ENCODE results near the gene ZSWIM2.

DNA sequence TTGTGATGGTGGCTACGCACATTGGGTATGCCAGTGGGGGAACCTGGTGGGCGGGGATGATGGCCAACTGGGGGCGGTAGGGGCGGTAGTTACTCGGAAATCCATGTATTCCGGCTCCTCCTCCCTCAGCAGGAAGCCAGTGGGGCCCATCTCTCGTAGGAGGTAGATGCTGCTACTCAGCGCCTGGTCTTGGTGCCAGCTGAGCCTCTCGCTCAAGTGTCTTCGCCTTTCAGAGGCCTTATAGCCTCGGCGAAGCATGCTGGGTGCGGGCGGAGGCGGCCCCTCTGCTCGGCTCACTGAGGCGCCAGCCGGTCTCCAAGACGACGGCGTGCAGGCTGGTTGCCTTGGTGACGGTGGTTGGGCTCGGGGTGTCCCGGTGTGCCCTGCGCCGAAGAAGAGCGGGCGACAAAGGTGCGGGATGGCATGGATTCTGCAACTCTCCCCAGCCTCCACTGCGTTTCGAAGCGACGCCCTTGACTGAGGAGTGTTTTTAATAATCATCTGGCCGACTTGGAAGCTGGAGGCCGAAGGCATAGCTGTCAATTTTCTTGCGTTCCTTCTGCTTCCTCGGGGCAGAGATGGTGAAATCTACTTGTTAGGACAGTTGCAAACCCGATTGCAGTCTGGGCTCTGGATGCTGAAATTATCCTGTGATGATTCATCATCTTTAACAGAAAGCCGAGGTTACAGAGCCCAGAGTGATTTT, at the start of gene ZSWIM2:
- TF ChIP-seq, protein P1, sequence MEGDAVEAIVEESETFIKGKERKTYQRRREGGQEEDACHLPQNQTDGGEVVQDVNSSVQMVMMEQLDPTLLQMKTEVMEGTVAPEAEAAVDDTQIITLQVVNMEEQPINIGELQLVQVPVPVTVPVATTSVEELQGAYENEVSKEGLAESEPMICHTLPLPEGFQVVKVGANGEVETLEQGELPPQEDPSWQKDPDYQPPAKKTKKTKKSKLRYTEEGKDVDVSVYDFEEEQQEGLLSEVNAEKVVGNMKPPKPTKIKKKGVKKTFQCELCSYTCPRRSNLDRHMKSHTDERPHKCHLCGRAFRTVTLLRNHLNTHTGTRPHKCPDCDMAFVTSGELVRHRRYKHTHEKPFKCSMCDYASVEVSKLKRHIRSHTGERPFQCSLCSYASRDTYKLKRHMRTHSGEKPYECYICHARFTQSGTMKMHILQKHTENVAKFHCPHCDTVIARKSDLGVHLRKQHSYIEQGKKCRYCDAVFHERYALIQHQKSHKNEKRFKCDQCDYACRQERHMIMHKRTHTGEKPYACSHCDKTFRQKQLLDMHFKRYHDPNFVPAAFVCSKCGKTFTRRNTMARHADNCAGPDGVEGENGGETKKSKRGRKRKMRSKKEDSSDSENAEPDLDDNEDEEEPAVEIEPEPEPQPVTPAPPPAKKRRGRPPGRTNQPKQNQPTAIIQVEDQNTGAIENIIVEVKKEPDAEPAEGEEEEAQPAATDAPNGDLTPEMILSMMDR (conservative IDR thresholded peaks at IDR 0.05; ENCODE audit: low read depth, low read length), result no peak
- TF ChIP-seq RAD21 (IDR thresholded peaks at IDR 0.05; ENCODE audit: low read length), result no peak
- no peak for TF ChIP-seq NFE2L2 (IDR thresholded peaks at IDR 0.05; ENCODE audit: low read depth, low read length)
- TF ChIP-seq POLR2A (IDR thresholded peaks at IDR 0.05; ENCODE audit: low read depth, low read length), result 0 out of 2 replicates have a peak, but pooled peaks have one; percentile 53
- TF ChIP-seq, protein P2, sequence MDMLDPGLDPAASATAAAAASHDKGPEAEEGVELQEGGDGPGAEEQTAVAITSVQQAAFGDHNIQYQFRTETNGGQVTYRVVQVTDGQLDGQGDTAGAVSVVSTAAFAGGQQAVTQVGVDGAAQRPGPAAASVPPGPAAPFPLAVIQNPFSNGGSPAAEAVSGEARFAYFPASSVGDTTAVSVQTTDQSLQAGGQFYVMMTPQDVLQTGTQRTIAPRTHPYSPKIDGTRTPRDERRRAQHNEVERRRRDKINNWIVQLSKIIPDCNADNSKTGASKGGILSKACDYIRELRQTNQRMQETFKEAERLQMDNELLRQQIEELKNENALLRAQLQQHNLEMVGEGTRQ (IDR thresholded peaks at IDR 0.05; ENCODE audit: low read depth, low read length), result no peak
- no peak; the same call in 1 of the 2 replicates for TF ChIP-seq BHLHE40 (IDR thresholded peaks at IDR 0.05; ENCODE audit: low read depth, low read length)
- TF ChIP-seq MXI1 (IDR thresholded peaks at IDR 0.05; ENCODE audit: borderline replicate concordance, low read depth, low read length), result peak; percentile 91
- TF ChIP-seq CHD1 (IDR thresholded peaks at IDR 0.05; ENCODE audit: low read depth, low read length), result 0 out of 2 replicates have a peak, but pooled peaks have one; percentile 30
